Naive thymus-derived CD8-positive, alpha-beta T cell (primary cell): ENCODE data around the gene XRRA1. TPM values are rescaled to one million over a fixed set of nuclear protein-coding genes. Genes with fewer than 3 reads are reported as not detected.
"Not testable (repeated sequence)": the region's sequence is repeated elsewhere in the genome, so short reads cannot be mapped to it uniquely, and the experiment has no call there.

Experiments used
- ATAC-seq, 2 donors: fragments of 150-1000 bp; cut with Tn5 transposase in 1 of 2; sonication (Bioruptor Pico), chemical (Tn5 transposase) in 1 of 2; 1 replicate in 1 of 2; 2 replicates in 1 of 2; pipeline ENCODE4 v1.10.0; 2021; ENCODE audit warnings: mild to moderate bottlenecking in 2 of 2, moderate library complexity in 2 of 2
- POLR2A ChIA-PET: fragments of 350-600 bp; sonication (Branson Sonifier 250); formaldehyde crosslinking; loops from one replicate; lab custom pipeline; 2021; ENCODE audit warnings: antibody characterized with exemption; lab: Charles Lee
- DNase-seq, 10 donors: peaks; one replicate each; pipeline versions ENCODE4 v3.0.0 to v3.0.0-alpha.2; 2020 to 2022
- H3K27ac Mint-ChIP-seq, 10 donors: one replicate each; pipeline ENCODE4 v1.8.0; 2020 to 2022; ENCODE audit warnings: mild to moderate bottlenecking in 10 of 10, mixed read lengths in 10 of 10, moderate library complexity in 4 of 10, inconsistent platforms in 1 of 10
- H3K27me3 Mint-ChIP-seq, 5 donors: one replicate each; pipeline ENCODE4 v1.8.0; 2021 to 2022; ENCODE audit warnings: mixed read lengths in 5 of 5
- H3K36me3 Mint-ChIP-seq, 3 donors: one replicate each; pipeline ENCODE4 v1.8.0; 2020 to 2022; ENCODE audit warnings: mixed read lengths in 3 of 3, mild to moderate bottlenecking in 2 of 3, inconsistent platforms in 1 of 3
- H3K4me1 Mint-ChIP-seq, 4 donors: one replicate each; pipeline ENCODE4 v1.8.0; 2021 to 2022; ENCODE audit warnings: mixed read lengths in 4 of 4
- H3K4me3 Mint-ChIP-seq, 10 donors: one replicate each; pipeline ENCODE4 v1.8.0; 2020 to 2022; ENCODE audit warnings: mild to moderate bottlenecking in 10 of 10, mixed read lengths in 10 of 10, moderate library complexity in 6 of 10, inconsistent platforms in 1 of 10
- H3K9me3 Mint-ChIP-seq, 9 donors: one replicate each; pipeline ENCODE4 v1.8.0; 2020 to 2022; ENCODE audit warnings: mixed read lengths in 9 of 9, mild to moderate bottlenecking in 3 of 9, inconsistent platforms in 1 of 9, moderate library complexity in 1 of 9
- polyA plus RNA-seq, 3 donors: library from polyadenylated mRNA; unstranded; fragments of 300-500 nt; fragmentation: Illumina TruSeq; gene quantifications; one replicate each; pipeline ENCODE4 v1.2.3, GENCODE V29; 2021
- total RNA-seq, 8 experiments: library from RNA in 2 of 8; stranded (reverse) in 2 of 8; gene quantifications; one replicate each; pipeline ENCODE4 v1.2.3 and lab custom pipeline; 2021 to 2026

The XRRA1 gene
- total and polyA plus RNA-seq, 5 experiments from 2014 or later, result 7.2 to 62.4 (median 14.2) TPM

GRCh38 chr11:74926304-74927030 is 22.4 kb downstream of the XRRA1 start:
- Mint-ChIP-seq H3K4me3 (no peak overlapping the region), H3K36me3 (peaks cover 0 to 45% (median 8%) of the 10 kb centered on the region in 3 donors), H3K27ac (no peak overlapping the region), H3K9me3 (no peaks in the 10 kb centered on the region), H3K4me1 (peaks cover 0 to 2% (median 0%) of the 10 kb centered on the region in 4 donors), H3K27me3 (no peaks in the 10 kb centered on the region)
- POLR2A ChIA-PET, result no interaction called here
- ATAC-seq, result no peak
- DNase-seq, result no peak

GRCh38 chr11:74925281-74925680 is 23.6 kb downstream of the XRRA1 start:
- POLR2A ChIA-PET, result no interaction called here
- DNase-seq (no peak), ATAC-seq (no peak)
- no peaks in the 10 kb centered on the region for H3K27me3 Mint-ChIP-seq
- H3K27ac Mint-ChIP-seq, result no peak overlapping the region
- H3K4me1 Mint-ChIP-seq, result peaks cover 0 to 2% (median 0%) of the 10 kb centered on the region in 4 donors
- H3K36me3 Mint-ChIP-seq, result peaks cover 2 to 52% (median 9%) of the 10 kb centered on the region in 3 donors
- no peak overlapping the region for H3K4me3 Mint-ChIP-seq
- H3K9me3 Mint-ChIP-seq, result no peaks in the 10 kb centered on the region

GRCh38 chr11:74923125-74923524 is 25.8 kb downstream of the XRRA1 start:
- Mint-ChIP-seq H3K27me3 (no peaks in the 10 kb centered on the region), H3K4me3 (no peak overlapping the region), H3K9me3 (no peaks in the 10 kb centered on the region), H3K36me3 (peaks cover 12 to 74% (median 28%) of the 10 kb centered on the region in 3 donors), H3K27ac (no peak overlapping the region), H3K4me1 (peaks cover 0 to 3% (median 0%) of the 10 kb centered on the region in 4 donors)
- ATAC-seq (no peak), DNase-seq (no peak)
- POLR2A ChIA-PET, result no interaction called here

GRCh38 chr11:74909812-74910211 is 39.1 kb downstream of the XRRA1 start:
- peaks cover 0 to 87% (median 44%) of the 10 kb centered on the region in 3 donors for H3K36me3 Mint-ChIP-seq
- peak overlapping the region in 2 of 10 donors; percentile 9 to 42 for H3K27ac Mint-ChIP-seq
- H3K9me3 Mint-ChIP-seq, result no peaks in the 10 kb centered on the region
- DNase-seq (no peak), ATAC-seq (no peak)
- H3K27me3 Mint-ChIP-seq, result no peaks in the 10 kb centered on the region
- POLR2A ChIA-PET, result no interaction called here
- no peak overlapping the region for H3K4me3 Mint-ChIP-seq
- peaks cover 0 to 9% (median 1%) of the 10 kb centered on the region in 4 donors for H3K4me1 Mint-ChIP-seq

GRCh38 chr11:74909385-74909784 is 39.5 kb downstream of the XRRA1 start:
- POLR2A ChIA-PET, result no interaction called here
- ATAC-seq (no peak), DNase-seq (no peak)
- Mint-ChIP-seq H3K9me3 (no peaks in the 10 kb centered on the region), H3K4me1 (peaks cover 0 to 10% (median 1%) of the 10 kb centered on the region in 4 donors), H3K27me3 (no peaks in the 10 kb centered on the region), H3K36me3 (peaks cover 0 to 86% (median 39%) of the 10 kb centered on the region in 3 donors), H3K4me3 (no peak overlapping the region), H3K27ac (peak overlapping the region in 2 of 10 donors; percentile 9 to 42)

GRCh38 chr11:74905326-74905725 is 43.6 kb downstream of the XRRA1 start:
- no peak for DNase-seq
- peaks cover 19 to 92% (median 53%) of the 10 kb centered on the region in 3 donors for H3K36me3 Mint-ChIP-seq
- H3K27ac Mint-ChIP-seq, result peak overlapping the region; percentile 2 to 72 (median 44)
- H3K4me1 Mint-ChIP-seq, result peaks cover 0 to 7% (median 1%) of the 10 kb centered on the region in 4 donors
- H3K27me3 Mint-ChIP-seq, result no peaks in the 10 kb centered on the region
- H3K4me3 Mint-ChIP-seq, result no peak overlapping the region
- H3K9me3 Mint-ChIP-seq, result peaks cover 3 to 27% (median 17%) of the 10 kb centered on the region in 9 donors
- ATAC-seq, result no peak
- POLR2A ChIA-PET, result no interaction called here

GRCh38 chr11:74902342-74902741 is 46.5 kb downstream of the XRRA1 start:
- Mint-ChIP-seq H3K27ac (no peak overlapping the region), H3K4me3 (no peak overlapping the region), H3K27me3 (no peaks in the 10 kb centered on the region), H3K36me3 (peaks cover 41 to 87% (median 62%) of the 10 kb centered on the region in 3 donors), H3K9me3 (peaks cover 19 to 52% (median 40%) of the 10 kb centered on the region in 9 donors), H3K4me1 (peaks cover 0 to 5% (median 0%) of the 10 kb centered on the region in 4 donors)
- ATAC-seq (no peak), DNase-seq (no peak)
- POLR2A ChIA-PET, result no interaction called here

- Mint-ChIP-seq H3K27ac (peak overlapping the region in 1 of 10 donors; percentile 53), H3K9me3 (peaks cover 33 to 59% (median 49%) of the 10 kb centered on the region in 9 donors)
Measured at GRCh38 chr11:74896311-74896710, 52.6 kb downstream of the XRRA1 start.

GRCh38 chr11:74895340-74896116 is 53.4 kb downstream of the XRRA1 start:
- H3K27ac Mint-ChIP-seq, result peak overlapping the region in 1 of 10 donors; percentile 68
- H3K27me3 Mint-ChIP-seq, result no peaks in the 10 kb centered on the region
- POLR2A ChIA-PET, result no interaction called here
- peaks cover 55 to 78% (median 73%) of the 10 kb centered on the region in 3 donors for H3K36me3 Mint-ChIP-seq
- H3K9me3 Mint-ChIP-seq, result peaks cover 29 to 56% (median 41%) of the 10 kb centered on the region in 9 donors
- H3K4me1 Mint-ChIP-seq, result peaks cover 0 to 5% (median 0%) of the 10 kb centered on the region in 4 donors
- DNase-seq, result no peak
- no peak overlapping the region for H3K4me3 Mint-ChIP-seq
- no peak for ATAC-seq

More at GRCh38 chr11:74896311-74896710, 52.6 kb downstream of the XRRA1 start:
- DNase-seq, result no peak
- Mint-ChIP-seq H3K36me3 (peaks cover 62 to 79% (median 73%) of the 10 kb centered on the region in 3 donors), H3K4me3 (no peak overlapping the region), H3K27me3 (no peaks in the 10 kb centered on the region), H3K4me1 (peaks cover 0 to 5% (median 0%) of the 10 kb centered on the region in 4 donors)
- ATAC-seq, result no peak
- POLR2A ChIA-PET, result no interaction called here

- H3K9me3 Mint-ChIP-seq, result peaks cover 16 to 63% (median 42%) of the 10 kb centered on the region in 9 donors
- ATAC-seq, POLR2A ChIA-PET, DNase-seq, H3K4me1 Mint-ChIP-seq, H3K27me3 Mint-ChIP-seq, H3K4me3 Mint-ChIP-seq, H3K27ac Mint-ChIP-seq: not testable (repeated sequence)
- peaks cover 45 to 77% (median 76%) of the 10 kb centered on the region in 3 donors for H3K36me3 Mint-ChIP-seq
Measured at GRCh38 chr11:74893015-74893414, 55.9 kb downstream of the XRRA1 start.

- ATAC-seq, result no peak
- Mint-ChIP-seq H3K4me1 (no peaks in the 10 kb centered on the region), H3K4me3 (no peak overlapping the region), H3K36me3 (peaks cover 35 to 47% (median 47%) of the 10 kb centered on the region in 3 donors), H3K9me3 (peaks cover 0 to 40% (median 9%) of the 10 kb centered on the region in 9 donors), H3K27ac (no peak overlapping the region), H3K27me3 (no peaks in the 10 kb centered on the region)
- DNase-seq, result peak in 1 of 10 donors; percentile 8
- POLR2A ChIA-PET, result no interaction called here
Measured at GRCh38 chr11:74877132-74877531, 71.8 kb downstream of the XRRA1 start.

GRCh38 chr11:74871037-74871436 is 77.9 kb downstream of the XRRA1 start:
- peaks cover 19 to 88% (median 60%) of the 10 kb centered on the region in 9 donors for H3K9me3 Mint-ChIP-seq

GRCh38 chr11:74870485-74870884 is 78.4 kb downstream of the XRRA1 start:
- POLR2A ChIA-PET, result no interaction called here
- no peak for ATAC-seq
- DNase-seq, result no peak
- Mint-ChIP-seq H3K27me3 (no peaks in the 10 kb centered on the region), H3K36me3 (peaks cover 77 to 94% (median 89%) of the 10 kb centered on the region in 3 donors), H3K4me1 (no peaks in the 10 kb centered on the region), H3K9me3 (peaks cover 19 to 93% (median 60%) of the 10 kb centered on the region in 9 donors), H3K27ac (no peak overlapping the region), H3K4me3 (no peak overlapping the region)

More at GRCh38 chr11:74871037-74871436, 77.9 kb downstream of the XRRA1 start:
- DNase-seq (no peak), ATAC-seq (no peak)
- Mint-ChIP-seq H3K27me3 (no peaks in the 10 kb centered on the region), H3K4me3 (no peak overlapping the region), H3K4me1 (no peaks in the 10 kb centered on the region), H3K36me3 (peaks cover 79 to 94% (median 91%) of the 10 kb centered on the region in 3 donors), H3K27ac (no peak overlapping the region)
- POLR2A ChIA-PET, result no interaction called here
